K562 (cell line): ENCODE measurements around the gene MECR.

Experiments
- BRD9 ChIP-seq: fragments of 450-650 bp; IDR thresholded peaks from 2 replicates; pipeline ENCODE4 v1.6.1; 2018; ENCODE audit warnings: low read depth; ENCODE audit not compliant: partially characterized antibody
- CBFB ChIP-seq: sonication (generic); formaldehyde crosslinking; IDR thresholded peaks from 2 replicates; pipeline ENCODE4 v1.4.0; 2020; ENCODE audit warnings: mild to moderate bottlenecking, missing genetic modification reagents
- MAZ ChIP-seq, 2 experiments: fragments of 450-650 bp in 1 of 2; sonication (generic) in 1 of 2; formaldehyde crosslinking; IDR thresholded peaks in 1 of 2; conservative IDR thresholded peaks in 1 of 2; 2 replicates each; pipeline versions ENCODE4 v1.4.0 to v1.5.0; 2020; ENCODE audit warnings: mild to moderate bottlenecking in 1 of 2, missing genetic modification reagents in 1 of 2
- NCOA6 ChIP-seq: fragments of 450-650 bp; IDR thresholded peaks from 2 replicates; pipeline ENCODE4 v1.6.1; 2017; ENCODE audit warnings: mild to moderate bottlenecking
- POLR2A ChIP-seq: fragments of 450-650 bp; conservative IDR thresholded peaks from 2 replicates; pipeline ENCODE4 v1.6.1; 2016
- POLR2AphosphoS5 ChIP-seq: IDR thresholded peaks from 2 replicates; pipeline ENCODE4 v1.6.1; 2011; ENCODE audit warnings: mild to moderate bottlenecking, low read depth, low read length, moderate library complexity; ENCODE audit not compliant: control insufficient read depth, insufficient read depth
- RNF2 ChIP-seq: sonication (generic); IDR thresholded peaks from 2 replicates; pipeline ENCODE4 v1.6.1; 2016
- SMAD3 ChIP-seq: fragments of 450-650 bp; formaldehyde crosslinking; conservative IDR thresholded peaks from 2 replicates; pipeline ENCODE4 v1.4.0; 2020; ENCODE audit warnings: mild to moderate bottlenecking
- ZSCAN29 ChIP-seq: fragments of 450-650 bp; IDR thresholded peaks from 2 replicates; pipeline ENCODE4 v1.6.1; 2017

- TF ChIP-seq SMAD3 (CRISPR knock-in tag) (no peak), MAZ (CRISPR knock-in tag; conservative IDR thresholded peaks at IDR 0.05 in 1 of 2, IDR thresholded peaks at IDR 0.05 in 1 of 2) (no peak), RNF2 (no peak), POLR2AphosphoS5 (no peak), CBFB (CRISPR knock-in tag) (no peak), BRD9 (no peak), POLR2A (no peak), NCOA6 (no peak), ZSCAN29 (no peak)
Observed at GRCh38 chr1:29186252-29186651, 44.5 kb downstream of the MECR start.
